Colonic mucosa (tissue), 4 donors: ENCODE measurements around the gene SETD2. TPM values are rescaled to one million over a fixed set of nuclear protein-coding genes. Genes with fewer than 3 reads are reported as not detected.

ENCODE experiments used
- DNase-seq: peaks from one replicate; pipeline ENCODE4 v3.0.0-alpha.2; 2020
- H3K27ac ChIP-seq: fragments of 200-600 bp; one replicate; pipeline ENCODE4 v1.8.0; 2021
- H3K27me3 ChIP-seq: fragments of 200-600 bp; one replicate; pipeline ENCODE4 v1.8.0; 2021
- H3K36me3 ChIP-seq: fragments of 200-600 bp; one replicate; pipeline ENCODE4 v1.8.0; 2021
- H3K4me1 ChIP-seq: fragments of 200-600 bp; one replicate; pipeline ENCODE4 v1.8.0; 2021; ENCODE audit warnings: mild to moderate bottlenecking
- H3K4me3 ChIP-seq: fragments of 200-600 bp; one replicate; pipeline ENCODE4 v1.8.0; 2021
- H3K9ac ChIP-seq, 2 donors: one replicate each; pipeline ENCODE4 v1.7.0; 2013; ENCODE audit warnings: control low read depth in 2 of 2, low read depth in 2 of 2, low read length in 2 of 2
- H3K9me3 ChIP-seq: fragments of 200-600 bp; one replicate; pipeline ENCODE4 v1.8.0; 2021
- intact Hi-C: fragments of 100-400 bp; cut with DNase I; formaldehyde crosslinking; loops from one replicate; pipeline ENCODE4 v1.14.1; 2022
- total RNA-seq, 2 donors: library from RNA; stranded (reverse); fragmentation: NEBNext Ultra II Directional in 1 of 2; extraction: Animal tissue kit (Norgen Biotek cat#: 25700) in 1 of 2; gene quantifications; one replicate each; pipeline ENCODE4 v1.2.1, GENCODE V29; 2021
- TF ChIP-seq, protein P1 (sequence below): fragments of 200-600 bp; IDR thresholded peaks from one replicate; pipeline ENCODE4 v1.8.0; 2022; ENCODE audit warnings: antibody characterized with exemption, mild to moderate bottlenecking
- donor health status: healthy.
- donor health status: DM: no; HTN: no; CAD: no.
- donor health status: DM: no; HTN: no; CAD: no.

The SETD2 gene
- total RNA-seq, 2 donors from 2014 or later, result 39.5 to 48.6 TPM

- H3K27ac ChIP-seq, result no peak overlapping the region
- TF ChIP-seq, protein P1, sequence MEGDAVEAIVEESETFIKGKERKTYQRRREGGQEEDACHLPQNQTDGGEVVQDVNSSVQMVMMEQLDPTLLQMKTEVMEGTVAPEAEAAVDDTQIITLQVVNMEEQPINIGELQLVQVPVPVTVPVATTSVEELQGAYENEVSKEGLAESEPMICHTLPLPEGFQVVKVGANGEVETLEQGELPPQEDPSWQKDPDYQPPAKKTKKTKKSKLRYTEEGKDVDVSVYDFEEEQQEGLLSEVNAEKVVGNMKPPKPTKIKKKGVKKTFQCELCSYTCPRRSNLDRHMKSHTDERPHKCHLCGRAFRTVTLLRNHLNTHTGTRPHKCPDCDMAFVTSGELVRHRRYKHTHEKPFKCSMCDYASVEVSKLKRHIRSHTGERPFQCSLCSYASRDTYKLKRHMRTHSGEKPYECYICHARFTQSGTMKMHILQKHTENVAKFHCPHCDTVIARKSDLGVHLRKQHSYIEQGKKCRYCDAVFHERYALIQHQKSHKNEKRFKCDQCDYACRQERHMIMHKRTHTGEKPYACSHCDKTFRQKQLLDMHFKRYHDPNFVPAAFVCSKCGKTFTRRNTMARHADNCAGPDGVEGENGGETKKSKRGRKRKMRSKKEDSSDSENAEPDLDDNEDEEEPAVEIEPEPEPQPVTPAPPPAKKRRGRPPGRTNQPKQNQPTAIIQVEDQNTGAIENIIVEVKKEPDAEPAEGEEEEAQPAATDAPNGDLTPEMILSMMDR, result no peak
- H3K4me1 ChIP-seq, result peaks cover 8% of the 10 kb centered on the region
- H3K36me3 ChIP-seq, result no peaks in the 10 kb centered on the region
- no peaks in the 10 kb centered on the region for H3K9me3 ChIP-seq
- intact Hi-C loops, result no loop called here
- no peak overlapping the region for H3K4me3 ChIP-seq
- no peaks in the 10 kb centered on the region for H3K27me3 ChIP-seq
- no peak overlapping the region for H3K9ac ChIP-seq
- DNase-seq, result no peak
Observed at GRCh38 chr3:46992231-46992630, 171.7 kb downstream of the SETD2 start.

DNA sequence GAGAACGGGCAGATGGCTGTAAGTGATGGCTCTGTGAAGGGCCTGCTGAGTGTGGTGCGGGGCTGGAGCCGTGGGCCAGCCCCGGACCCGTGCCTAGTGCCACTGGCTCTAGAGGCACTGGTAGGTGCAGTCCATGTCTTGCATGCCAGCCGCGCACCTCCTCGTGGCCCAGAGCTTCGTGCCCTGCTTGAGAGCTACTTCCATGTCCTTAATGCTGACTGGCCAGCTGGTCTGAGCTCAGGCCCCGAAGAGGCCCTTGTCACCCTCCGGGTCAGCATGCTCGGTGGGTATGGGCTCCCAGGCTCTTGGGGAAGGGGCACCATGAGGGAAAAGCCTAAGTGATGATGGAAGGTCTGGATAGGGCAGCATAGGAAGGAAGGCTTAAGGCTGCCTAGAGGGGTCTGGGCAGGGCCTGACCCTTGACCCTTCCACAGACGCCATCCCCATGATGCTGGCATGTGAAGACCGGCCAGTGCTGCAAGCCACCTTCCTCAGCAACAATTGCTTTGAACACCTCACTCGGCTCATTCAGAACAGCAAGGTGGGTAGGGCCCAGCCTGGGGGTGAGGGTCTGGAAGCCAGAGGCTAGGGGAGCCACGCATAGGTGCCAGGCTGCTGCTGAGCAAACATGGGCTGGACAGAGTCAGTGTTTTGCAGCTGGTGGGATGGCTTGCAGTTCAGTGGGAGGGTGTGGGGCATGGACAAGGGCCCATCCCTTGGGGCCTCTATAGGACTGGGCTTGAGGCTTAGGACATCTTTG is 172.3 kb downstream of the SETD2 start:
- intact Hi-C loops, result no loop called here
- Histone ChIP-seq H3K4me3 (no peak overlapping the region), H3K27ac (no peak overlapping the region), H3K9ac (no peak overlapping the region), H3K36me3 (no peaks in the 10 kb centered on the region), H3K4me1 (peaks cover 13% of the 10 kb centered on the region), H3K9me3 (no peaks in the 10 kb centered on the region), H3K27me3 (no peaks in the 10 kb centered on the region)
- no peak for DNase-seq
- TF ChIP-seq, protein P1, result no peak

GRCh38 chr3:46990573-46991374 is 173.1 kb downstream of the SETD2 start:
- Histone ChIP-seq H3K9me3 (no peaks in the 10 kb centered on the region), H3K4me3 (no peak overlapping the region), H3K4me1 (peaks cover 13% of the 10 kb centered on the region), H3K27me3 (no peaks in the 10 kb centered on the region), H3K36me3 (no peaks in the 10 kb centered on the region), H3K27ac (no peak overlapping the region), H3K9ac (no peak overlapping the region)
- TF ChIP-seq, protein P1, result no peak
- DNase-seq, result no peak
- intact Hi-C loops, result no loop called here

GRCh38 chr3:46989146-46989810 is 174.6 kb downstream of the SETD2 start:
- Histone ChIP-seq H3K4me1 (peaks cover 13% of the 10 kb centered on the region), H3K27ac (no peak overlapping the region), H3K36me3 (no peaks in the 10 kb centered on the region), H3K27me3 (no peaks in the 10 kb centered on the region), H3K9ac (no peak overlapping the region), H3K9me3 (no peaks in the 10 kb centered on the region), H3K4me3 (no peak overlapping the region)
- intact Hi-C loops, result loop anchor here (5.0 kb wide), 1 partner anchor 62 kb away; no protein-coding TSS in a partner anchor
- DNase-seq, result no peak
- TF ChIP-seq, protein P1, result no peak

DNA sequence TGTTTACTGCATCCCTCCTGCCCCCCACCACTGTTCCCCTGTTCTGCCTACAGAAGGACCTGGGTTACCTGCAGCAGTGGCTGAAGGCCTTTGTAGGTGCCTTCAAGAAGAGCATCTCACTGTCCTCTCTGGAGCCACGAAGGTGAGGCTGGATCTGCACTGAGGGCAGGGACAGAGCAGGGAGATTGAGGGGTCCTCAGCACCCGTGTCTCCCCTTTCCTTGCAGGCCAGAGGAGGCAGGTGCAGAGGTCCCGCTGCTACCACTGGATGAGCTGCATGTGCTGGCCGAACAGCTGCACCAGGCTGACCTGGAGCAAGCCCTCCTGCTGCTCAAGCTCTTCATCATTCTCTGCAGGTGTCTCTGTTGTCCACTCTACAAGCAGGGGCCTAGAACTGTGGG is 175.3 kb downstream of the SETD2 start:
- intact Hi-C loops, result loop anchor here (5.0 kb wide), 1 partner anchor 61 kb away; no protein-coding TSS in a partner anchor
- H3K4me3 ChIP-seq, result no peak overlapping the region
- no peaks in the 10 kb centered on the region for H3K9me3 ChIP-seq
- TF ChIP-seq, protein P1, result no peak
- no peak overlapping the region for H3K27ac ChIP-seq
- no peaks in the 10 kb centered on the region for H3K27me3 ChIP-seq
- no peak overlapping the region for H3K9ac ChIP-seq
- H3K36me3 ChIP-seq, result no peaks in the 10 kb centered on the region
- no peak for DNase-seq
- peaks cover 13% of the 10 kb centered on the region for H3K4me1 ChIP-seq
